GM18861 (cell line): ENCODE measurements around the gene NT5DC2.

Experiments
- ATAC-seq: cut with Tn5 transposase; IDR thresholded peaks from one replicate; pipeline ENCODE4 v1.9.1; 2021; ENCODE audit not compliant: unreplicated experiment

NT5DC2 gene

DNA sequence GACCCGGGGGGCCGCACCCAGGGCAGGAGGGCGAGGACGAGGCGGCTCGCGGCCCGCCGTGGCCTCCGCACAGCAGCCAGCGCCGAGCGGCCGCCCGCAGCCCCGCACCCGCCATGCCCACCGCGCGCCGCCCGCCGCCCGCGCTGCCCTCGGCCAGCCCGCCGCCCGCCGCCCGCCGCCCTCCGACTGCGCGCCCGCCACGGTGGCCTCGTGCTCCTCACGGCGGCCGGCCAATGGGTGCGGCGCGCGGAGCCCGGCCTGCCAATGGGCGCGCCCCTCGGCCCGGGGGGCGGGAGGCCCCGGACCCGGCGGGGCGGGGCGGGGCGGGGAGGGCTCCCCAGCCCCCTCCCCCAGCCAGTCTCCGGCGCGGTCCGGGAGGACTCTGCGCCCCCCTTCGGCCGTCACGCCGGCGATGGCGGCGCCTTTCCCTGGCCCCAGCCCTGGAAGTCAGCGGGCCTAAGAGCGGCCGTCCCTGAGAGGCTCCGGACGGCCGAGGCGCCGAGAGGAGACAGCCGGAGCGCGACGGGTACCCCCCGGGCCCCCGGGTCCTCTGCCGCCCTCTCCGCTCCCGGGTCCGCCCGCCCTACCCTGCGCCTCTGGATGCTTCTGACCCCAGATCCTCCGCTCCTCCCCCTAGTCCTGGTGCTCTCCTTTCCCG lies at the start of gene NT5DC2:
Gene NT5DC2 (minus strand): TSS at position 235 of the 658 bp plus-strand sequence. CDS start 120 bp downstream, at position 115.
- peak; percentile 23 for ATAC-seq

DNA sequence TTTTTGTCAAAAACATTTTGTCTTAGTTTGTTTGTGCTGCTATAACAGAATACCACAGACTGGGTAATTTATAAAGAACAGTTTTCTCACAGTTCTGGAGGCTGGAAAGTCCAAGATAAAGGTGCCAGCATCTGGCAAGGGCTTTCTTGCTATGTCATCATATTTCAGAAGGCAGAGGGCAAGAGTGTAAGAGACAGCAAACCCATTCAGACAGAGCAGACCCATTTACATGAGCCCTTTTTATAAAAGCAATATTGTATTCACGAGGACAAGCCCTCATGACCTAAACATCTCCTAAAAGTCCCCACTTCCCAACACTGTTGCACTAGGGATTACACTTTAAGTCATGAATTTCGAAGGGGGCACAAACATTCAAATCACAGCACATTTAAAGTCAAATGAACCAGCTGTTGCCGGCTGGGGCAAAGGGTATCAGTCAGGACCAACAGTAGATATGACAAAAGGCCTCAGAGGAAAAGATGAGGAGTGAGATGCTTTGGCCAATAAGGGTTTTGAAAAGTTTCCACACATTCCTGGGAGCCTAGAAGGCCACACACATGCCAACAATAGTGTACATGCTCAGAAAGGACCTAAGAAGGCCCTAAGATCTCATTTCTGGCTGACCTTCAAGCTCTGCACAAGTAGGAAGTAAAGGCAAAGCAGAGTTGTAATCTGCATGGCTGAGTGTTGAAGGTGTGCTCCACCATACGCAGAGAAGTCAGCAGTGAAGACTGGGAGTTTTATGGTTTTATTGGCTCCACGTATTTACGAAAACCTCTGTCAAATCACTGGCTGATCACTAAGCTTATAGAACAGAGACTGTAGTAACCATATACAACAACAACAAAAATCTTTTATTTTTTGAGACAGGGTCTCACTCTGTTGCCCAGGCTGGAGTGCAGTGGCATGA lies 40.7 kb upstream of the NT5DC2 start:
- ATAC-seq = no peak

DNA sequence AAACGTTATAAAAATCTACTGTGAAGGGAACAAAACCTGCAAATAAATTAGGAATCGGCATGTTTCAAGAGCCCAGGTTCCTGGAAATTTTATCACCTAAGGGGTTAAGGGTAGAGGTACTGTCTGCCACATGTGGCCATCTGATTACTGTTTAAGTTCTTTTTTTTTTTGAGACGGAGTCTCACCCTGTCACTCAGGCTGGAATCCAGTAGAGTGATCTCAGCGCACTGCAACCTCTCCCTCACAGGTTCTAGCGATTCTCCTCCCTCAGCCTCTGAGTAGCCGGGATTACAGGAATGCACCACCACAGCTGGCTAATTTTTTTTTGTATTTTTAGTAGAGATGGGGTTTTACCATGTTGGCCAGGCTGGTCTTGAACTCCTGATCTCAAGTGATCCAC lies 38.6 kb upstream of the NT5DC2 start:
- no peak for ATAC-seq

DNA sequence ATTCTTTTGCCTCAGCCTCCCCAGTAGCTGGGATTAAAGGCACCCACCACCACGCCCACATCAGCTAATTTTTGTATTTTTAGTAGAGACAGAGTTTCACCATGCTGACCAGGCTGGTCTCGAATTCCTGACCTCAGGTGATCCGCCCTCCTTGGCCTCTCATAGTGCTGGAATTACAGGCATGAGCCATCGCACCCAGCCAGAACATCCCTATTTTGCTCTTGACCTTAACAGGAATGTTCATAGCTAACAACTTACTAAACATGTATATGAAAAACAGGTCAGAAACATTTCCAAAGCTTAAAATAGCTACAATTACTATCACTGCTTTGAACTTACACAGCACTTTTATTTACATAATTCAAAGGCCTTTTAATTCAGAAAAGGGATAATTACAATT lies 36.4 kb upstream of the NT5DC2 start:
- ATAC-seq = no peak

DNA sequence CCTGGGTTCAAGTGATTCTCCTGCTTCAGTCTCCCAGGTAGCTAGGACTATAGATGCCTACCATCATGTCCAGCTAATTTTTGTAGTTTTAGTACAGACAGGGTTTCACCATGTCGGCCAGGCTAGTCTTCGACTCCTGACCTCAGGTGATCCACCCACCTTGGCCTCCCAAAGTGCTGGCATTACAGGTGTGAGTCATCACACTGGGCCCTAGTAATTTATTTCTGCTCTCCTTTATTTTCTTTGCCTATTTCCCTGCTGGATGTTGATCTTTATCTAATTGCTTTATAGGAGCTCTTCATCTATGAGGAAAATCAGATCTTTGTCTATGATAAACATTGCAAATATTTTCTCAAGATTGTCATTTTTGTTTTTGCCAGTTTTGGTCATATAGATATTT lies 34.4 kb upstream of the NT5DC2 start:
- no peak for ATAC-seq

DNA sequence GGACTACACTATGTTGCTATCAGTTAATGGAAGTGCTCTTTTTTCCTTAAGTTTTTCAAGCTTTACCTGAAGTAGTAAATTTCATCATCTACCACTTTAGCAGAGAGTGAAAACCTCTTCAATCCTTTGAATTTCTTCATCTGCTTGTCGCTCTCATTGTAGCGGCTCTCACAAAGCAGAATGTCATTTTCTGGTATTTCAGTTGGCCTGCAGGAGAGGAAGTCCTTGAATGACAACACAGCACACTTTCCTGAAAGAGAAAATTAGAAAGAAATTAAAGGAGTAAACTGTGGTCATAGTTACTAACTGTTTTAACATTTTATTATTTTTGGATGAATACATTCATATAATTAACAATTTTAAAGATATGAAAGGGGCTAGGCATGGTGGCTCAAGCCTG lies 30.3 kb upstream of the NT5DC2 start:
- ATAC-seq = no peak

DNA sequence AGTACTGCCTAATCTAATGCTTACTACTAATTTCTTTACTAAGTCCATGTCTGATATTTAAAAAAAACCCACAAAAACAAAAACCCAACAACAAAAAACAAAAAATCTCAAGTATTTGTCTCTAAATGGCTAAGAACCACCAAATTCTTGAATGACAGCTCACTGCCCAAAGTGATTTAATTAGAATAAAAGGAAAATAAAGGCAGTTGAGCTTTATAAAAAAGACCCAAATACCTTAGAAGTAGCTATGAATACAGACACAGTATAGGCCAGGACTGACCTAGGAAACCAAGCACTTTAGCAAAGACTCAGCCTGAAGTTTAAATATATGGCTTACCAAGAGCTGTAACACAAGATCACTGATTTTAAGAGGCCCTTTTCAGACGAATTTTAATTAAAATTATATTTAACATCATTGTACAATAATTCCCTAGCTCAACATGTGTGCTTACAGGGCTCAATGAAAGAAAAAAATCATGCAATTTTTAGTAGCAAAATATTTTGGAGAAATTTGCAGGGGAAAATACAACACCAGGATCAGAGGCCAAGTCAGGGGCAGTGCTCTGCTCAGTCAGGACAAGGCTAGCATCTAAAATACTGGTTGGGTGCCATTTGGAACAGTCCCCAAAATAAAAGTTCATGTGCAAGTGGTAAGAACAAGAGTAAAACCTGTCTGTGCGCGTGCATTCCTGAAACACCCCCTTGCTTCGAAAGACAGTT lies 27.5 kb upstream of the NT5DC2 start:
- no peak for ATAC-seq

DNA sequence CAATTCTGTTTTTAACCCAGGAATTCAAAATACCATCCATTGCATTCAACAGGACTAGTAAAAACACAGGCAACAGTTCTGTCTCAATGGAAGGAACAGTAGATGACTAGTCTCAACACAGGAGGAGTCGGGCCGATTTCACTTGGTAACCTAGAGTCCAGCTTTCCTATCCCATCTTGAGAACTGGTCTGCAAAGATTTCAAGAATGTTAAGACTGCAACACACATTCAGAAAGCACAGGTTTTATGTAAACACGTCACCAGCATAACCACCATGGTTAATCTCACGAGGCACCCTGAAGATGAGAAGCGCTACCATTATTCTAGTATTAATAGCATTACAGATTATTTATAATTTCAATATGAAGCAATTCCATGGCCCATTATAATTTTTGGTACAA lies 24.8 kb upstream of the NT5DC2 start:
- ATAC-seq = no peak

DNA sequence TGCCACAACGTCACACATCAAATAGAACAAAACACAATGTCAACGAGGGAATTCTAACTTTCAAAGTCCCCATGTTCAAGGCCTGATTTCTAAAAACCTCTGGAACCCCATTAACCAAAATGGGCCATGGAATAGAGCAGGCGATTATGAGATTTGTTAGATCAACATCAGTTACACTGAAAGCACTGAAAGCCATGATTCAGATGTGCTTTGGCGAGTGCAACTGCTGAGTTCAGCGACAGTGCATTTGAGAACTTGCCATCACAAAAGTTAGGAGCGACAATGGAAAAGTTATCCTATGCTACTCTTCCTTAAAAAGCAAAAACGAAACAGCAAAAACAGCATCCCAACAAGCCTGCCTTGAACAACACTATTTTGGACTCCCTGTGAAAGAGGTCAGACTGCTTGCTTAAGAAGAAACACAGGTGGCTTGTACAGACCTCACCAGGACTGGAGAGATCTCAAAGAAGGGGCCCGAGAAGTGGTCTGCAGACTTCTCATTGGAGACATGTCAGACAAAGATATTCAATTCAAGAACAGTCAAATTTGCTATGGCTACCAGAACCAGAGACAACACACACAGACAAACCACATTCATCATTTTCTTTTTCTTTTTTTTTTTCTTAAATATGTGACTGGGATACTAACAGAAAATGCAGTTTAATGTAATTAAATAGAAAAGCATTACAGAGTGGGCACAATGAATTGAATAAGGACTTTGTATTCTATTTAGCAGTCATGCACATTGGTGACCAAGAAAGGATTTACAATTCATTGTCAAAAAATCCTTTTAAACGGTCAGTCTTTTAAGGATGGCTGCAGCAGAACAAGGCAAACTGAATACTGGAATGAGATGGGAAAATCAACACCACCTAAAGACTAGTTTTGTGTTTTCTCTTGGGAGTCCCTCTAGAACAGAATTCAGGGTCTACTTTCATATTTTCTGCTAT lies 23.6 kb upstream of the NT5DC2 start:
- ATAC-seq = no peak

DNA sequence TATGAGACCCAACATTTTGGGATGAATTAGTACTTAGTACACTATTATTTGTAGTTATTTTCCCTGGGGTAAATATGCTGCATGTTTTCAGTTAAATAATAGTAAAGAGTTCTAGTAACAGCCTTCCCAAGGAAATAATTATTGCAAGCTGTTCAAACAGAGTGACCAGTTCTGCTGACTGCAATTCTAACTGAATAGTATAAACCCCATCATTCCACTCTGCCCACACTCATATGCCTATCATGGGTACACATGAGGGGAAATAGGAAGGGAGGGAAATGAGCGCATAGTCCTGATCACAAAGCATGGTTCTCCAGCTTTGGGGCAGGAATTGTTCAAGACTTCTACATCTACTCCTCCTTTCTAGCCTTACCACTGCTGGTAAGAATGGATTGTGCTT lies 21.4 kb upstream of the NT5DC2 start:
- ATAC-seq = no peak

DNA sequence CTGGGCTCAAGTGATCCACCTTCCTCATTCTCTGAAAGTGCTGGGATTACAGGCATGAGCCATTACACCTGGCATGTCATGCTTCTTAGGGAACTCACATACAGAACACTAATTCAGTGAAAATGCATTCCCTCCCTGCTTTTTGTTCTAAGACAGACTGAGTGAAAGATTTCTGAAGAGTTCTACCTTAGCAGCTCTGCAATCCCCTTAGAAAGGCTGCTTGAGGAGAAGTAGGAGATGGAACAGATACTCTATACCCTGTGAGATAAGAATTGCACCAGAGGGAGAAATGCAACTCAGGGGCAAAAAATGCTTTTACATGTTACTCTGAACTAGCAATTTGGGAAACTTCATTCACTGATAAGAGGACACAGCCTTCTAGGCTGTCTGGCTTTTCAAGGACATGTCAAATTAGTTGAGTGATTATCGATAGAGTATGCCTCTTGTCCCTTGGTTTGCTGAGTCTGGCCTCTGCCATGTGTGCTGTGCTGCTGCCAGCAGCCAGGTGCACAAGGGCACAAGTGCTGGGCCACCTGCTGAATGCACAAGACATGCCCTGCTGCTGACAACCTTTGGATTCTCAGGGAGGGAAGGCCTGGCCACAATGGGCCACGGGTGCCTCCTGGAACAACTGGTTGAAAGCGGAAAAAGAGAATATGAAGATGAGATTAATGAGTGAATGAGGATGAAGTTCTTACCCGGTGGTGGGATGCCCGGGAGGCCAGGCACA lies 20.5 kb upstream of the NT5DC2 start:
- ATAC-seq = no peak

DNA sequence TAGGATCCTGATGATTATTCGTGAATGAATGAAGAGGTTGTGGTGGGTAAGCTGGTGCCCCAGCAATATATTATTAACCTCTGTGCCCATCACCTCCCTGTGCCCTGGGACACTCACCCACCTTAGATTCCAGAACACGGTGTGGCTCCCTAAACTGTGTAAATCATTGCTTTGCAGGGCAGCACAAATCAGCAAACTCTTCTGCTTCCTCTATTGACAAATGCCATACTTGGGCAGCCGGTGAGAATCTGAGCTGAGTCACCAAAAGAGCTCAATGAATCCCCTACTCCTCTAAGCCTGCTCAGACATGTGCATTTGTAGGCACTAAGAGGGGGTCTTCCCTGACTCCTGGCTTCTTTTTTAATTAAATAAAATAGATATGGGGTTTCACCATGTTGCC lies 18.4 kb upstream of the NT5DC2 start:
- no peak for ATAC-seq

DNA sequence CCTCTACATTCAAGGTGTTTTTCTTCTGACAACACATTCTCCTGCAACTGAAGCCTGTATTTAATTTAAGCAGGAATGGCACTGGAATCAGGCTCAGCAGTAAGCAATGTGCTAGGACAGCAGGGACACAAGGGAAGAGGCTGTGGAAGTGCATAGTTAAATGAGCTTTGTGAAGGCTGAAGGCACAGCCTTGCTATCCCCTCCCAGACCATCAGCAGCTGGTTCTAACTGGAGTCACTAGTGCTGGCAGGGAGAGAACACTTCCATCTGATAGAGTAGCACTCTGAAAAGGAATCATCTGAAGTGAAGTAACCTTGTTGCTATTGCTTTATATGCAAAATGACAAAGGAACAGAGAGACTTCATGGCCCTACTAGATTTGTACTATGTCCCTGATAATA lies 17.5 kb upstream of the NT5DC2 start:
- ATAC-seq = no peak

DNA sequence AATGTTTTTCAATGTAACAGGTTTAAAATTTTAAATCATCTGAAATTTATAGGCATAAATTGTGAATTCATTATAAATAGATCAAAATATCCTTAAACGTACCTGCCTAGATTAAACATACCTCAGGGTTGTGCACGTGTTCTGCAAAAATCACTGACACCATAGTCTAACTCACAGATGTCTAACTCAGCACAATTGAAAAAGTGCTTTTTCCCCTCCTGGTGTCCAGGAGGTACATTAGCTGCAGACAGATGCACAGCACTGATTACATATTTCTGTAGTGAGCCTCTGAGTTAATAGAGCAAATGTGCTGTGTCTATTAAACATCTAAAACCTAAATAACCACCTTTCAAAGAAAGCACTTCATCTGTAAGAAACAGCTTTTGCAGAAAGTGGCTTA lies 13.5 kb upstream of the NT5DC2 start:
- no peak for ATAC-seq

DNA sequence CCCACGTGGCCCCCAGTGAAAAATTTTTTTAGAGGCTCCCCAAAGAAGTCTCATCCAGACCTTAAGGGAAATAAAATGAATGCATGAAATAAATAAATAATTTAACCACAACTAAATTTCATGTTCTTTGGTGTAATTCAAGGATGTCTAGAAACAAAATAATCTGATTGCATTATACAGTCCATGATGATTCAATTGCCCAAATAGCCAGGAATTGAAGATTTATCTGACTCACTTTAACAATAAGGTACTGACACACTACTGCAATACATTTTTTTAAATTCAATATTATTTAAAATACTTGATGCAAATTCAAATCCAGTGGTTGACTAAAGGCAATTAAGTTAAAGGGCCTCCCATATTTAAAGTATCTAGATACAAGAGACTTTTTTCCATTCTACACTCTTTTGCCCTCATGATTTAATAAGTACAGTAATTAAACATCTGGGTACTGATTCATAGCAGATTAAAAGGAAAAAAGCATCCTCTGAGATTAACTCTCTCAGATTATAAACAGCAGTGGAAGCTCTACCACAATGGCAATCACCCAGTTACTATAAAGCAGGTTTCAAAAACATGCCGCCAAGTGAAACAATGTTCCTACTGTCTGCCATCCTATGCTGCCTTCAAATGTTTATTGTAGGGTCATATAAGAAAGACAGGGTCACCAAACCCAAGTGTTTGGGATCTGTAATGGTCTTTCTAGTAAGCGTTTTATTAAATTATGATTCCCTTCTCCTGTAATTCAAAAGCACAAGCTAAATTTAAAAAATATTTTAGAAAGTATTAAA lies 12.6 kb upstream of the NT5DC2 start:
- ATAC-seq = no peak

DNA sequence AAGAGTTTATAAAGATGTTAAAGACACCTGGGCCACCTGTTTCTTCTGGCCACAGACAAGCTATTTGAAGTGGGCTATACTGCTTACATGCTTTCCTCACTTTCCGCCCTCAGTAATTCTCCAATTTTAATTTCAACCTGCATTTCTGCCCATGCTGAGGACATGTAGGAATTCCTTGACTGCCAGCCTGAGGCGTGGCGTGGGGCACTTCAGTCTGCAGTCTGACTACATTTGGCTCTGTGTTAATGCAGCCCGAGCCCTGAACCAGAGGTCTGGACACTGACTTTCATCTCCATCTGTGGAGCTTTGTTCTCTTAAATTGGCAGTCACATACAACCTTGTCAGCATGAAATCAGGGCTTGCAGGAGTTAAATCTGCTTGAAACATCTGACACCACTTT lies 11.3 kb upstream of the NT5DC2 start:
- ATAC-seq = no peak

DNA sequence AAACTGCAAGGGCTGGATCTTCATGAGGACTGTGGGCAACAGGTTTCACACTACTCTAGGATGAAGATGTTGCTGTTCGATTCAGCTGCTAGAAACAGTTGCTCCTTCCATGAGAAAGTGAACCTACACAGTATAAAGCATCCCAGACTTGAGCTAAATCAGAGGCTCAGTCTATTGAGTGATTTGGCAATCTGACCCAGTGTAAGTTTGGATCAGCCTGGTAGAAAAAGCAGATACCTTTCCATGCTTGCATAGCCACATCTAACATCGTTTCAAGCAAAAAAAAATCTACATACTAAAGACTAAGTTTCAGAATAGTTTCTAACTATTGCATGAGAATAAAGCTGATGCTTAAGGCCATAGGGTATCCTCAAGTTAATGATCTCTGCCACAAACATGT lies 7.4 kb upstream of the NT5DC2 start:
- no peak for ATAC-seq

DNA sequence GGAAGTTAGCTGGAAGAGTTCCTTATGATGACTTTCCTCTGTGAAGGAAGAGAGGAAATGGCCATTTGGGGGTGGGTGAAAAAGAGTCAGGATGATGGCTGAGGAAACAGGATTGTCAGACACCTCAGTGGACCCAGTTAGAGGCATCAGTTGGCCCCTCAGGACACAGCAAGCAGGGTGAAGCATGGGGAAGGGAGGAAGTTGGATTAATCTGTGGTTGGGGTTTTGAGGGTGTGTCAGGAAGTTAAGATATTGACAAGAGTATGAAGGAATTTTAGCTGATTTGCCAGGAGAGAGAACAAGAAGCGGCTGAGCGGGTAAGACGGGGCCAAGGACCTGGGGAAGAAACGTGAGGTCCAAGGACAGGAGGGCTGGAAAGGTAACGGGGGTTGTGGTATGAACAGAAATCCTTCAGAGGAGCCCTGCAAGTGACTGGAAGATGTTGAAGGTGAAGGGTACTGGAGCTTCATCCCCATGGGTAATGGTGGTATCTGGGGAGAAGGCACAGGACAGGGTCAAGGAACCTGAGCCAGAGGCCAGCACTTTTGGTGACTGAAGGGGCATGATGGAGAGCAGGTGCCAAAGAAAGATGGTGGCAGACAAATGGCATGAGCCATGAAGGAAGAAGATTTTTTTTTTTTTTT lies 5.5 kb upstream of the NT5DC2 start:
- ATAC-seq = no peak
